ENCODE data around the gene DUSP7. TPM values are rescaled to one million over a fixed set of nuclear protein-coding genes. Genes with fewer than 3 reads are reported as not detected.
A peak's percentile ranks its signal among the peaks of the same experiment; 100 is the strongest.

DUSP7 gene
- total and polyA plus RNA-seq, 9 of the 15 experiments (the other 6 are each of a cell fraction or from before 2014, with no cell fraction given): 0.45 to 15.8 (median 8.2) TPM

DNA sequence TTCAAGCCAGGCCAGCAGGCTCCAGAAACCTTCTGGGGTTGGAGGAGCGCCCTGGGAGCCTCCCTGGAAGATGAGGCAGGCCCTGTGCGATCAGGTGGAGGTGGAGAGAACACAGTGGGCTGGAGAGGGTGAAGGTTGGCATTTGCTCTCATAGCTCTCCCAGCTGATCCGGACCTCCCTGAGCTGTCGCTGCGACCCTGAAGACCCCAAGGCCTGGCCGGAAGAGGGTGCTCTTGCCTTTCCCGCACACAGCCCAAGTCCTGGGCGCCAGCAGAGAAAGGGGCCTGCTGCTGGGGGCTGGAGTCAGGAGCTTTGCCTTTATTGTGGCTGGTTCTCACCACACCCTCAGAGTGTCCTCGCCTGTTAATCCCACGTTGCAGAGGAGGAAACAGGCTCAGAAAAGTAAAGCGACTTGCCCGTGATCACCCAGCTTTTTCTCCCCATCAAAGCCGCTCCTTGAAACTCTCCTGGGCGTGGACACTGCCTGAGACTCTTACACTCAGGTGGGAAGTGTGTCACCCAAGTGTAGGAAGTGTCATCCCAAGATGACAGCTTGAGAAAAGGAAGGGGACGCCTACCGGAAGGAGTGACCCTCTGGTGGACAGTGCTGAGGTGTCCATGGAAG lies 52.1 kb downstream of the DUSP7 start (continued):
- TF ChIP-seq, protein P1, sequence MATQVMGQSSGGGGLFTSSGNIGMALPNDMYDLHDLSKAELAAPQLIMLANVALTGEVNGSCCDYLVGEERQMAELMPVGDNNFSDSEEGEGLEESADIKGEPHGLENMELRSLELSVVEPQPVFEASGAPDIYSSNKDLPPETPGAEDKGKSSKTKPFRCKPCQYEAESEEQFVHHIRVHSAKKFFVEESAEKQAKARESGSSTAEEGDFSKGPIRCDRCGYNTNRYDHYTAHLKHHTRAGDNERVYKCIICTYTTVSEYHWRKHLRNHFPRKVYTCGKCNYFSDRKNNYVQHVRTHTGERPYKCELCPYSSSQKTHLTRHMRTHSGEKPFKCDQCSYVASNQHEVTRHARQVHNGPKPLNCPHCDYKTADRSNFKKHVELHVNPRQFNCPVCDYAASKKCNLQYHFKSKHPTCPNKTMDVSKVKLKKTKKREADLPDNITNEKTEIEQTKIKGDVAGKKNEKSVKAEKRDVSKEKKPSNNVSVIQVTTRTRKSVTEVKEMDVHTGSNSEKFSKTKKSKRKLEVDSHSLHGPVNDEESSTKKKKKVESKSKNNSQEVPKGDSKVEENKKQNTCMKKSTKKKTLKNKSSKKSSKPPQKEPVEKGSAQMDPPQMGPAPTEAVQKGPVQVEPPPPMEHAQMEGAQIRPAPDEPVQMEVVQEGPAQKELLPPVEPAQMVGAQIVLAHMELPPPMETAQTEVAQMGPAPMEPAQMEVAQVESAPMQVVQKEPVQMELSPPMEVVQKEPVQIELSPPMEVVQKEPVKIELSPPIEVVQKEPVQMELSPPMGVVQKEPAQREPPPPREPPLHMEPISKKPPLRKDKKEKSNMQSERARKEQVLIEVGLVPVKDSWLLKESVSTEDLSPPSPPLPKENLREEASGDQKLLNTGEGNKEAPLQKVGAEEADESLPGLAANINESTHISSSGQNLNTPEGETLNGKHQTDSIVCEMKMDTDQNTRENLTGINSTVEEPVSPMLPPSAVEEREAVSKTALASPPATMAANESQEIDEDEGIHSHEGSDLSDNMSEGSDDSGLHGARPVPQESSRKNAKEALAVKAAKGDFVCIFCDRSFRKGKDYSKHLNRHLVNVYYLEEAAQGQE (IDR thresholded peaks at IDR 0.05; ENCODE audit: borderline replicate concordance): peak; percentile 58
- TF ChIP-seq, protein P1 (CRISPR knock-in tag; IDR thresholded peaks at IDR 0.05; ENCODE audit: low read depth): no peak
- TF ChIP-seq, protein P2, sequence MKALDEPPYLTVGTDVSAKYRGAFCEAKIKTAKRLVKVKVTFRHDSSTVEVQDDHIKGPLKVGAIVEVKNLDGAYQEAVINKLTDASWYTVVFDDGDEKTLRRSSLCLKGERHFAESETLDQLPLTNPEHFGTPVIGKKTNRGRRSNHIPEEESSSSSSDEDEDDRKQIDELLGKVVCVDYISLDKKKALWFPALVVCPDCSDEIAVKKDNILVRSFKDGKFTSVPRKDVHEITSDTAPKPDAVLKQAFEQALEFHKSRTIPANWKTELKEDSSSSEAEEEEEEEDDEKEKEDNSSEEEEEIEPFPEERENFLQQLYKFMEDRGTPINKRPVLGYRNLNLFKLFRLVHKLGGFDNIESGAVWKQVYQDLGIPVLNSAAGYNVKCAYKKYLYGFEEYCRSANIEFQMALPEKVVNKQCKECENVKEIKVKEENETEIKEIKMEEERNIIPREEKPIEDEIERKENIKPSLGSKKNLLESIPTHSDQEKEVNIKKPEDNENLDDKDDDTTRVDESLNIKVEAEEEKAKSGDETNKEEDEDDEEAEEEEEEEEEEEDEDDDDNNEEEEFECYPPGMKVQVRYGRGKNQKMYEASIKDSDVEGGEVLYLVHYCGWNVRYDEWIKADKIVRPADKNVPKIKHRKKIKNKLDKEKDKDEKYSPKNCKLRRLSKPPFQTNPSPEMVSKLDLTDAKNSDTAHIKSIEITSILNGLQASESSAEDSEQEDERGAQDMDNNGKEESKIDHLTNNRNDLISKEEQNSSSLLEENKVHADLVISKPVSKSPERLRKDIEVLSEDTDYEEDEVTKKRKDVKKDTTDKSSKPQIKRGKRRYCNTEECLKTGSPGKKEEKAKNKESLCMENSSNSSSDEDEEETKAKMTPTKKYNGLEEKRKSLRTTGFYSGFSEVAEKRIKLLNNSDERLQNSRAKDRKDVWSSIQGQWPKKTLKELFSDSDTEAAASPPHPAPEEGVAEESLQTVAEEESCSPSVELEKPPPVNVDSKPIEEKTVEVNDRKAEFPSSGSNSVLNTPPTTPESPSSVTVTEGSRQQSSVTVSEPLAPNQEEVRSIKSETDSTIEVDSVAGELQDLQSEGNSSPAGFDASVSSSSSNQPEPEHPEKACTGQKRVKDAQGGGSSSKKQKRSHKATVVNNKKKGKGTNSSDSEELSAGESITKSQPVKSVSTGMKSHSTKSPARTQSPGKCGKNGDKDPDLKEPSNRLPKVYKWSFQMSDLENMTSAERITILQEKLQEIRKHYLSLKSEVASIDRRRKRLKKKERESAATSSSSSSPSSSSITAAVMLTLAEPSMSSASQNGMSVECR (CRISPR knock-in tag; IDR thresholded peaks at IDR 0.05): no peak
- TF ChIP-seq, protein P3, sequence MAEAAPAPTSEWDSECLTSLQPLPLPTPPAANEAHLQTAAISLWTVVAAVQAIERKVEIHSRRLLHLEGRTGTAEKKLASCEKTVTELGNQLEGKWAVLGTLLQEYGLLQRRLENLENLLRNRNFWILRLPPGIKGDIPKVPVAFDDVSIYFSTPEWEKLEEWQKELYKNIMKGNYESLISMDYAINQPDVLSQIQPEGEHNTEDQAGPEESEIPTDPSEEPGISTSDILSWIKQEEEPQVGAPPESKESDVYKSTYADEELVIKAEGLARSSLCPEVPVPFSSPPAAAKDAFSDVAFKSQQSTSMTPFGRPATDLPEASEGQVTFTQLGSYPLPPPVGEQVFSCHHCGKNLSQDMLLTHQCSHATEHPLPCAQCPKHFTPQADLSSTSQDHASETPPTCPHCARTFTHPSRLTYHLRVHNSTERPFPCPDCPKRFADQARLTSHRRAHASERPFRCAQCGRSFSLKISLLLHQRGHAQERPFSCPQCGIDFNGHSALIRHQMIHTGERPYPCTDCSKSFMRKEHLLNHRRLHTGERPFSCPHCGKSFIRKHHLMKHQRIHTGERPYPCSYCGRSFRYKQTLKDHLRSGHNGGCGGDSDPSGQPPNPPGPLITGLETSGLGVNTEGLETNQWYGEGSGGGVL (CRISPR knock-in tag; IDR thresholded peaks at IDR 0.05): no peak
